Renal cortical epithelial cell (primary cell): ENCODE data around the gene CDH8. TPM values are rescaled to one million over a fixed set of nuclear protein-coding genes. Genes with fewer than 3 reads are reported as not detected.
"Not testable (repeated sequence)": the region's sequence is repeated elsewhere in the genome, so short reads cannot be mapped to it uniquely, and the experiment has no call there.

Source experiments
- DNase-seq: peaks from one replicate; pipeline ENCODE4 v3.0.0-alpha.2; 2011; ENCODE audit warnings: low read depth
- total RNA-seq: library from RNA; depleted of rRNA; stranded (reverse); fragments of >200 nt; gene quantifications from 2 replicates; pipeline ENCODE4 v1.2.3, GENCODE V29; 2014

CDH8 gene
- total RNA-seq, 1 donor from 2014 or later: 1.3 TPM

DNA sequence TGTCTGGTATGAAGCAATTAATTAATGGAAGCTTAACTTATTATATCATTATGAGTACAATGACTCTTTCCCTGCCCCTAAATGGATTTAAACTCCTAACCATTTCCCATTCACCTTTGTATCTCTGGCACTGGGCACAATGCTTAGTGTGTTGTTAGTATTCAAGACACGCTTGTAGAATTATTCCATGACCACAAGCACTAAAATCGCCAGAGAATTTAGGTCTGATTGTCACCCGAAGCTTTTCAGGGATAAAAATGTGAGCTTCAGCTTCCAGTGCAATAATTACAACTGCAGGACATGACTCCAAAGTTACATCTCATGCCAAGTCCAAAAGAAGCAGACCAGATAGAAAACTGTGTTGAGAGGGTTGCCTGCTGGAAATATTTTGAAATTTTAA lies 101.6 kb downstream of the CDH8 start:
- no peak for DNase-seq

DNA sequence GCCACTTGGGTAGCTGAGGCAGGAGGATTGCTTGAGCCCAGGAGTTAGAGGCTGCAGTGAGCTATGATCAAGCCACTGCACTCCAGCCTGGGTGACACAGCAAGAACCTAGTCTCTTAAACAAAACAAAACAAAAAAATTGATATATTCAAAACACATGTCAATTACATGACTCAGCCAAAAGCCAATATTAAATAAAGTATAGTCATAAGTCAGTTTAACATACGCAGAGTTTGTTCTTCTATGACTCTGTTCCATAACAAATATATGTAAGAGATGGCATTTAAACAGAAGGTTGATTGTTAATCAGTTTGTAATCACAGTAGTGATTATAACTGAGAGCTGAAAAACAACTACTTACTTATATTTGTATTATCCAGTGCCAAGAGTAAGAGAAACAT lies 106.5 kb downstream of the CDH8 start:
- no peak for DNase-seq

DNA sequence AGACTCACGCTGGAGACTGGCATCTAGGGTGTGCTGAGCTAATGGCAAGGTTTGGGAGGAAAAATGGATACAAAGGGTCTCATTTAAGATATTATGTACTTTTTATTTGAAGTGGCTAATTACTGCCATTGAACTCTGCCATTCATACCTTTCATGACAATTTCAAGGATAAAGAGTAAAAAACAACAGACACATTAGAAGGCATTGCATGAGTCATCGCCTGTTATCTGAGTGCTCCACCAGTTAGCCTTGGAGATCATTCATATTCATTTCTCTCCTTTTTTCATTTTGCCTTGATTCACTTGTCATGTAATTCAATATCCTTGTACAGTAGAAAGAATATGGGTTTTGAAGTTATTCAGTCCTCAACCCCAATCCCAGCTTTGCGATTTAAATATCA lies 109.5 kb downstream of the CDH8 start:
- DNase-seq: no peak

DNA sequence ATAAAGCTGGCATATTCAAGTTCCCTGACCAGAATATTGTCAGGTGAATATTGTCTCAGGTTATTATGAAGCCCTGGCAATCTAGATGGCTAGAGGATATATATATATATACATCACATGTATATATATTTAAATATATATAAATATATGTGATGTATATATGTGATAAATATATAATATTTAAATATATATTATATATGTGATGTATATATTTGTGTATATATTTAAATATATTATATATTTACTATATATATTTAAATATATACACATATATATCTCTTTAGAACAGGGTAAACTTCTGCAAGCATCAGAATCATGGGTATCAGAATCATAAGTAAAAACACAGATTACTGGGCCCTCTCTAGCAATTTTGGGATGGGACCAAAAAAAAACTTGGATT lies 112.6 kb downstream of the CDH8 start:
- DNase-seq: no peak

DNA sequence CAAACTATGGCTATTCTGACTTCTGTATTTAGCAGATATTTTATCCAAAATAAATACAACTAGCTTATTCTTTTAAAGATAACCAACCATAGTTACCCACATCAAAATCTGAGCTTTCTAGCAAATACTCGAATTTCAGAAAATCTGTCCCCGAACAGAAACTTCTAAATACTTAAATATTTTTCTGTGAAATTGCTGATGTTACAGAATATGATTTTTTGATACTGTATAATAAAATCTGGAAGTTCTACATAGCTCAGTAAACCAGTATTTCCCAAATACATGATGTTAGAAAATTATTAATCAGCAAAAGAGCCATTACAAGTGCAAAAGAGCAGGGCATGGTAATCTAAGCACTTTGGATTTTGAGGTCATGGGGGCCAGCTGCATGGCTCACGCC lies 114.9 kb downstream of the CDH8 start:
- no peak for DNase-seq

DNA sequence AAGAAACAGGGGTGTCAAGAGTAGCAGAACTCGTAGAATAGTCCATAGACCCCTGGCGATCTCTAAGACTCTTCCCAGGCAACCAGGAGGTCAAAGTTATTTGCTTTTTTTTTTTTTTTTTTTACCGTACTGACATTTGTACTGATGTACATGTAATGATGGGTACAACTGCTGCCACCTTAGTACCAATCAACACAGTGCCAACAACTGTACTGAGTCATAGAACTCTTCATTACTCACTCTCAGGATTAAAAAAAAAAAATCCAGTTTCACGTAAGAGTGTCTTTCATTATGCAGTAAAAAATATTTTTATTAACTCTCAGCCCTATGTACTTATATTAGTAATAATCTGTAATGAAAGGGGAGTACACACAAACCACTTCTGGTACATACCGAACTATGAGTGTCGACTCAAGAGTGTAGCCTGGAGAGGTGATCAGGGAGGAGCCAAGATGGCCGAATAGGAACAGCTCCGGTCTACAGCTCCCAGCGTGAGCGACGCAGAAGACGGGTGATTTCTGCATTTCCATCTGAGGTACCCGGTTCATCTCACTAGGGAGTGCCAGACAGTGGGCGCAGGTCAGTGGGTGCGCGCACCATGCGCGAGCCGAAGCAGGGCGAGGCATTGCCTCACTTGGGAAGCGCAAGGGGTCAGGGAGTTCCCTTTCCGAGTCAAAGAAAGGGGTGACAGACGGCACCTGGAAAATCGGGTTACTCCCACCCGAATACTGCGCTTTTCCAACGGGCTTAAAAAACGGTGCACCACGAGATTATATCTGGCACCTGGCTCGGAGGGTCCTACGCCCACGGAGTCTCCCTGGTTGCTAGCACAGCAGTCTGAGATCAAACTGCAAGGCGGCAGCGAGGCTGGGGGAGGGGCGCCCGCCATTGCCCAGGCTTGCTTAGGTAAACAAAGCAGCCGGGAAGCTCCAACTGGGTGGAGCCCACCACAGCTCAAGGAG lies 118.1 kb downstream of the CDH8 start:
- DNase-seq: not testable (repeated sequence)

DNA sequence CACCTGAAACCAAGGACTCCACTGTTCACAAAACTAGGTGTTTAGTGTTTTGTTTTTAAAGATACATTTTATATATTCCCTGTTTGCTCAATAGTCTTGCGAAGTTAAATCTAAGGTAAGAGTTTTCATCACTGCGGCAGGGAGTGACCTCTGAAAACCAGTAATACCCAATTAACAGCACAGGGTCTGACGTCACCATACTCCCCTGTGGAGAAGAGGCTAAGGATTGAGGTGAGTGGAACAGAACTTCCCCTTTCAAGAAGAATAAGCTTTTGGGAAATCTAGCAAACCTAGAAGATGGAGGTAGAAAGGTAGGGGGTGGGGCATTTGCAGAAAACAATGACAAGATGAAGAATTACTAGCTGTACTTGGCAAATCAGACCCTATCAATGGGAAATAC lies 120.7 kb downstream of the CDH8 start:
- DNase-seq: no peak

DNA sequence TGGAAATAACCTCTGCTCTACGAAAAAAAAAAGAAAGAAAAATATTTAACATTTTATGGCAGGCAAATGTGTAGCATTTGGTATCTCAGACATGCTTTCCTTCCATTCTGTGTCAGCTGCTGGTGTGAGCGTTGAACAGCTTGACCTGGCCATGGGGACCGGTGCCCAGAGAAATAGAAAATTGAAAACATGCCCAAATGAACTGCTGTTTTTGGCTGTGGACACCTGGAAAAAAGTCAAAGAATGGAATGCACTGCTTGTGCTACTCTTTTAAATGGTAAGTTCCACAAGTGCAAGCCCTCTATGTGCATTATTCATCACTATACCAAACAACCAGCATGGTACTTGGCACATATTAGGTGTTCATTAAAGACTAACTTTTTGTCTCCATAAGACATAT lies 127.2 kb downstream of the CDH8 start:
- no peak for DNase-seq

DNA sequence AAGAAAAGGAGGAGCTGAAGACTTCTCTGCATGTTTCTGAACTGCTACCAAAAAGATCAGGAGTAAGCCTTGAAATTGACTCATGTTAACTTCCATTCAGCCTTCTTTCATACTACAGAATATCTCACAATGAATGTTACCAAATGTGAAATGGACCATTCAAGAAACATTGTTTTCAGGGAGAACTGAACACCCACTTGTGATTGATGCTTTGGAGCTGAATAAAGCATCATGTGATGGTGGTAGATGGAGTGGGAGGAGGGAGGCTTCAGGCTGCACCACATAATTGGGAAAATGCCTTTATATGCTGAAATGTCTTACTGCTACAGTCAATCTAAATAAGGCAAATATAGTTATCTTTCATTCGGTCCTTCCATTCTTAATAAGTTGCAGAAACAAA lies 127.8 kb downstream of the CDH8 start:
- DNase-seq: no peak

DNA sequence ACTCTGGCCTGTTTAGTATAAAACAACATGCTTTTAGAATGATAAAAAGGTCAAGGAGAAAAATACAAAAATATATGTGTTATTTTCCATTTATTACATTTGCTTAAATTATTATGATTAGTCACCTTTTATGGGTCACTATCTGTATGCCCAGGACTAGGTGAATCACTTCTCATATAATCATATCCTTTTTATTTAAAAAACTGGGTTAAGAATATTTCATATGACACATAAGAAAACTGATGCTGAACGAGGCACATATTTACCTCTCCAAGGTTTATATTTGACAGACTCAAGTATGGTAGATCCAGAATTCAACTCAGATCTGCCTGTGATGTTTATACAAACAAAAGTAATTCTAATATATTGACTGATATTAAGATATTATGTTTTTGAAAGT lies 134.5 kb downstream of the CDH8 start:
- no peak for DNase-seq

DNA sequence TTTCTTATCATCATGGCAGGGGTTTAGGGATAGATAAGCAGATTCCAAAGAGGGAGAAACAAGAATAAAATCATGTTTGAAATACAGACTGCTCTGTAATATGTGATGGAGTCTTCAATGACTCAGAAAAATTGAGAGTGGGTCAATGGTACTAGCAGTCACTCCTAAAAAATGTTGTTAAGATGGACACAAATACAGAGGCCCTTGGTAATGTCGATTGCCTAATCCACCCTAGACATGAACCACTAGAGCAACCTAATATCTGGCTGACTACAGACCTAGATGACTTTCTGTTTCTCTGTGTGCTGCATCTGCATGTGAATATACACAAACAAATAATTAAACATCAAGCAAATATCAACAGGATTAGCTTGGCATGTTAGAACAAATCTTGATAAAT lies 135.8 kb downstream of the CDH8 start:
- no peak for DNase-seq

DNA sequence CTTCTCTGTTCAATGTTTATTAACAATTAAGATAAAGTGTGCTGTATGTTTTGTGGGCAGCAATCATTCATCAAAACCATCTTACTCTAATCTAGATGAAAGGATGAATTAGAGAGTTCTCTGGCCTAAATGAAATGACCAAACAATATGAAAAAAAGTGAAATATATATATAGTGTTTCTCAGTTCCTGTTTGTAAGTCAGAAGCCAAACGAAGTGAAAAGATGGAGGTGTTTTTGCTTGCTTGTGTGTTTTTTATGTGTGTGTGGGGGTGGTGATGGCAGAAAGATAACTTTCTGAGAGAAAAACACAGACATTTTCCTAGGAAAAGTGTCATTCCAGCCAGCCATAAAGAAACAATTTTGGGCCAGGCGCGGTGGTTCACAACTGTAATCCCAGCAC lies 138.6 kb downstream of the CDH8 start:
- no peak for DNase-seq

DNA sequence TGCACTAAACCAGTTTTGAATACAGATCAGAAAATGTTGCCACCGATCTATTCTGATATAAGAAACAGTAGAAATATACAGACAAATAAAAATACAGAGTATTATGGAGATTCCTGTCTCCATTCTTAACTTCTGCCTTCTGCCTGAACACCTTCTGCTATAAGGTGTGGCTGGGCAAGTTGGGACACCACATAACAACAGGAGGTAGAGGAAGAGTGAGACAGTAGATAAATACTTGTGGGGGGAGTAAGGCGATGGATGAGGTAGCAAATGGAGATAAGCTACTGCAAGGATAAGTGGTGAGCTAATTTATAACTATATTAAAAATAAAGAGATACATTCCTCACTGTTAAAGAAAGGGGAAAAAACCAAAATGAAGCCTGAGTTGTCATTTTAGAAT lies 143.7 kb downstream of the CDH8 start:
- DNase-seq: no peak

DNA sequence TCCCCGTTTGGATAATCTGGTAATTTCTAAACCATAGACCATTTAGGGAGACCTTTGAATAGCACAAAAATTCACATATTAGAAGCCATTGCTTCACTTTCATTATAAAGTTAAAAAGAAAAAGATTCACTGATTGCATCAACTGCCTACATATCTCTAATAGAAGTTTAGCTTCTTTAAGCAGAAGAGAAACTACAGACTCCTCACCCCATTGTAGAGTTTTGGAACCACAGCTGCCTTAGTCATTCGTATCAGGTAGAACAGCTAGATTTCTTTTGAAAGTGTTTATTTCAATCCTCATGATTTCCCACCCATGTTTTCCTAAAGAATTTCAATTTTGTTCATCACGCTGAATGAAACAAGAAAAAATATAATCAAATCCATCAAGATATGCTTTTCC lies 144.8 kb downstream of the CDH8 start:
- no peak for DNase-seq

DNA sequence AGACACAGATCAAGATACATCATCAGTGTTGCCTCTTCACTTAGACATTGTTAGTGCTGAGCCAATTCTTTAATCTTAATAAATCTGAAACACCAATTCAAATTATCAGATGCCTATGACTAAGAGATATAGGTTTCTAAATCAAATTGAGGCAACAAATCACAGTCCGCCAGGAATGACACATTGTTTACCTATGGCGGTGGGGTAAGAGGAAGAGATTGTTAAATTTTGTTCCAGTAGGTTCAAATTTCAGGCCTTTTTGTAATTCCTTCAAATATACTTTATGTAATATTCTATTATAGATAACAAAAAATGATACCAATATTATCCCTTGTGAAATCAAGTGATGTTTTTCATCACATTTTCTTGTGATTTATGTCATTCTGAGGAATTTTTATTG lies 145.9 kb downstream of the CDH8 start:
- DNase-seq: no peak

DNA sequence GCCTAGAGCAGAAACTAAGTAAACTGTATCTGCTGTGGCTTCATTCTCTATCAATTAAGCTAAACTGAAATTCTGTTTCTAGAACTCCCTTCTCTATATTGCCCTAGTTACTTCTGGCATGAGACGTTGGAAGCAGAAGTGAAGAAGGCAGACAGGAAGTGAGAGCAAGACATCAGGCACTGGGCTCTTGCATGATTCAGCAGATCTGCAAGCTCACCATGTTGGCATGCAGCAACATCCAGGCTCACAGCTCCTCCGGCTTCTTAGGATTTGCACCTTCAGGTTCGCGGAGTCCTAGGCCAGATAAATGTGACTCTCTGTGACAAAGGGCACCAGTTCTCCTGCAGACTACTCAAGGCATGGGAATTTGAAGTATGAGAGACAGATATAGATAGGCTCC lies 148.3 kb downstream of the CDH8 start:
- peak; percentile 3 for DNase-seq

DNA sequence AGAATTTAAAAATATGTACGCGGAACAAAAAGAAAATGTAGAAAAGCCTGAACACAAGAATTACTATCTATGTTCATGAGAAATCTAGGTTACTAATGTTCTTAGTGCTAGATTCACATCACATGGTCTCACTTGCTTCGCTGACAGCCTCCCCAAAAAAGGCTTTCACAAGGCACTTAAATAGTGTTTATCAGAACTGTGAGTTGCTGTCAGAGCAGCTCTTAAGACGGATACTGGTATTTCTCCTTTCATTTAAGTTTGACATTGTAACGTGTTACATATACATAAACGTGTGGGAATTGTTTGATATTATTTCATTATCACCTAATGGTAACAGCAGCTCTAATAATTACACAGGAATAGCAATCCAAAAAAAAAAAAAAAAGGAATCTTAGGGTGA lies 150.9 kb downstream of the CDH8 start:
- no peak for DNase-seq

DNA sequence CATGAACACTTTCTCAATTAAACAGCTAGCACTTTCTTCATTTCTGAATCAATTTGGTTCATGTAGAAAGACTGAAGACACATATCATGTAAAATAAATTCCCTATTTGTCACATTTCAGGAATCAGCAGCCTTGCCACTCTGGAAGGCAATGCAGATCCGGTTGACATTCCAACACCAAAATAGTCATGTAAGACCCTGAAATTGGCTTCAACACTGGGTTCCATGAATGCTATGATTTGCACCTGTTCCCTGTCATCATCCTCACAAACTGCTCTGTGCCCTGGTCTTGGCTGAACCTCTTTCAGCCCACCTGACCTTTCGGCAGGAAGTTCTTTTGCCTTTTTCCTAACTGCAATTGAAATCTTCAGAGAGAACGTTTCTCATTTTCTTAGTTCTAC lies 156.9 kb downstream of the CDH8 start:
- DNase-seq: no peak

DNA sequence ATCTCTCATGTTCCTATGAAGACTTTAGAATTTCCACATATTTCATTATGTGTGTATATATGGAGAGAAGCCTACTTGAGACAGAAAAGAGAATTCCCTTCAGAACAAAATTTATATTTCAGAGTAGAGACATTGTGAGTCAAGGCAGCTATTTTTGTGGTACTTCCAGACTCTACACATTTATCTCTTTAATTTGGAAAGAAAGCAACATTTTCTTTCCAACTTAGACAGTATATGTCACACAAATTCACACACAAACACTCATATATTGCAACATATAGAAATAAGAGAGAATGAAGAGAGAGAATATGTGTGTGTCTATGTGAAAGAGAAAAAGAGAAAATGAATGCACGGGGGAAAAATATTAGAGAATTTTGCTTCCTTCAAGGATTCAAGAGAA lies 158.8 kb downstream of the CDH8 start:
- no peak for DNase-seq

DNA sequence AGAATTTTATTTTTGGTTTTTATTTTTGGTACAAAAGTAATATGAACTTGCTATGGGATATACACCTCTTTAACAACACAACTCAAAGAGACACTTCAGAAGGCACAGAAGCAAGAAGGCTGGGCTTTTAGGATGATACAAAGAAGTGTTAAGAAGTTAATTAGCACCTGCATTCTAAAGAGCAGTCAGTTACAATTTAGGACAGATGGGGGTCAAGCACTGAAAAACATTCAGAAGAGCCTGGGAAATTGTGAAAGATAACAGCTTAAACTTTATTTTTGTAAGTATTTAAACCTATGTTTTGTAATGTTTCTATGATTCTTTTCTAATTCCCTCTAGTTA lies 163.5 kb downstream of the CDH8 start:
- no peak for DNase-seq

DNA sequence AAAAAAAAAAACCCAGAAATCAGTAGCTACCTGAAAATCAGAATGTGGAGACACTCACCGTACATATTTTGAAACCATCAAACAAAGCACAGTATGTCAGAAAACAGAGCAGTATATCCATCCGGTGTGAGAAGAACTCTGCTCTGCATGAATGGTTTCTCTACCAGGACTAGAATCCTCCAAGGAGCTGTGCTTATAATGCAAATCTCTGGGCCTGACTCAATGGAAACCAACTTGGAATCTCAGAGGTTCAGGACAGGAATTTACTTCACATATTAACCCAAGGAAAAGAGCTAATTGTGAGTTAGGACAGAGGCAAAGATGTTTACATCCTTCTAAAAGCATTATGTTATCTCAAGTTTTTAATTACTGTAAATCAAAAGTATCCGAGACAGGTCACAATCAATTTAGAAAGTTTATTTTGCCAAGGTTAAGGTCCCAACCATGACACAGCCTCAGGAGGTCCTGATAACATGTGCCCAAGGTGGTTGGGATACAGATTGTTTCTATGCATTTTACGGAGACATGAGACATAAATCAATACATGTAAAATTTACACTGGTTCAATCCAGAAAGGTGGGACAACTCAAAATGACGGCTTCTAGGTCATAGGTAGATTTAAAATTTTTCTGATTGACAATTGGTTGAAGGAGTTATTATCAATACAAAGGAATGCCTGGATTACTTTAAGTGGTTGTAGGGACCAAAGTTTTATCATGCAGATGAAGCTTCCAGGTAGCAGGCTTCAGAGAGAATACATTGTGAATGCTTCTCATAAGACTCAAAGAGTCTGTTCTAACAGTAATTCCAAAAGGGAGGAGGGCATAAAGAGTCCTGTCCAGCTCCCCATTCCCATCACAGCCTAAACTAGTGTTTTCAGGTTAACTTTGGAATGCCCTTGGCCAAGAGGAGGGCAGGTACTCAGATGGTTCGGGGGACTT lies 164.1 kb downstream of the CDH8 start:
- DNase-seq: no peak

DNA sequence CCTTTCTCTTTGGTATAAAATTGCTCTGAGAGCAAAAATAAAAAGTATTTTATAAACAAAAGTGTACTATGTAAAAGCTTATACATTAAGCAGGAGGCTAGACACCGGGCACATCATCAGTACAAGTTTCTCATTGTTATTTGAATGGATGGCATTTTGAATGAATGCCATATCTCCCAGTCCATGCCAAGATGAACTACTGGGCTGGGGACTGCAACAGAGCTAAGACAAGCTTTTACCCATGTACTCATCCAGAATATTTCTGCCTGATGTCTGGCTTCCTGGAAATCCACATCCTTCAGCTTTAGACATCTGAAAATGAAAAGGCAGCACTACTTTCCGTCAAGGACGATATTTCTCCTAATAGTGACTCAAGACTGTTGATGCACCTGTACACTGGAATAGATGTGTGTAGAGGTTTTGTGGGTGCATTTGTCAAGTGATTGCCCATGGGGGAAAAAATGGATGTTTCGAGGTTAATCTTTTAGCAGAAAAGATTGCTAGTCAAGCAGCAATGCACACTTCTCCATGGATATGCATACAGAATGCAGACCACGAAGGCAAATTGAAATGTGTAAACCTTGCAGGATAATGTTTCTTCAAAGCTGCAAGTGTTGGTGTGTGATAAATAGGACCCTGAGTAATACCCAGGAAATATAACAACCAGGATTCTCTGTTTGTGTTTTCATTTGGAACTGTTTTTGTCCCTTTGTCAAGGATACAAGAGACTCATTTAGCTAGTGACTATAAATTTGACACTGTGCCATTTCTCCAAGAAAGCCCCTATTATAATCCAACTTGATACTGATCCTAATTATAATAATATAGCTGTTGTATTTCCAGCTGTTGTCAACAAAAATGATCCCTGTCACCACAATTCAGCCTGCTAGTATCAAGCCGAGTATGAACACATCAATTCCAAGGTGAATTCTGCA lies 173.8 kb downstream of the CDH8 start:
- no peak for DNase-seq
